ENCODE data around the gene MPRIP. TPM values are rescaled to one million over a fixed set of nuclear protein-coding genes. Genes with fewer than 3 reads are reported as not detected.

MPRIP gene
- total and polyA plus RNA-seq, 7 donors = 43.2 to 113 (median 77.4) TPM

DNA sequence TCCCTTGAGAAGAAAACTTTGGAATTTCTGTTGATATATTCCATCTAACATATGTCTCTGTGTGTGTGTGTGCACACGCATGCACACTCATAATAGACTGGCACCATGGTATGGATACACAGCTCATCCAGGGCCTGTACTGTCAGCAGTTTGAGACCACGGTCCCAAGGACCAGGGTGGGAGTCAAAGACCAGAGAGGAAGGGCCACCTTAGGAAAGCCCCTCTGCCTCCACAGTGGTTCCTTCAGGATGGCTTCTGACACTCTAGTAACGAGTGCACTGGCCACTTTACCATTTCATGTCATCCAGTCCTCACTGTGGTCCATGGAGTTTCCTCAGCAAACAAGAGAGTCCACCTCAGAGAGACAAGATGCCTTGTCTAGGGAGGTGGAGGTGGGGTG is 82.1 kb downstream of the MPRIP start:
- Histone ChIP-seq H3K36me3 (peaks cover 0 to 27% (median 6%) of the 10 kb centered on the region in 4 donors), H3K4me1 (peaks cover 0 to 38% (median 28%) of the 10 kb centered on the region in 4 donors), H3K9me3 (no peaks in the 10 kb centered on the region), H3K4me3 (no peak overlapping the region), H3K27ac (no peak overlapping the region), H3K27me3 (no peaks in the 10 kb centered on the region)
- intact Hi-C loops (cut with DNase I) = no loop called here
- no peak for DNase-seq
- TF ChIP-seq POLR2AphosphoS5 (IDR thresholded peaks at IDR 0.05) (no peak), POLR2A (IDR thresholded peaks at IDR 0.05) (no peak), EP300 (IDR thresholded peaks at IDR 0.05) (no peak)
- TF ChIP-seq, protein P1, sequence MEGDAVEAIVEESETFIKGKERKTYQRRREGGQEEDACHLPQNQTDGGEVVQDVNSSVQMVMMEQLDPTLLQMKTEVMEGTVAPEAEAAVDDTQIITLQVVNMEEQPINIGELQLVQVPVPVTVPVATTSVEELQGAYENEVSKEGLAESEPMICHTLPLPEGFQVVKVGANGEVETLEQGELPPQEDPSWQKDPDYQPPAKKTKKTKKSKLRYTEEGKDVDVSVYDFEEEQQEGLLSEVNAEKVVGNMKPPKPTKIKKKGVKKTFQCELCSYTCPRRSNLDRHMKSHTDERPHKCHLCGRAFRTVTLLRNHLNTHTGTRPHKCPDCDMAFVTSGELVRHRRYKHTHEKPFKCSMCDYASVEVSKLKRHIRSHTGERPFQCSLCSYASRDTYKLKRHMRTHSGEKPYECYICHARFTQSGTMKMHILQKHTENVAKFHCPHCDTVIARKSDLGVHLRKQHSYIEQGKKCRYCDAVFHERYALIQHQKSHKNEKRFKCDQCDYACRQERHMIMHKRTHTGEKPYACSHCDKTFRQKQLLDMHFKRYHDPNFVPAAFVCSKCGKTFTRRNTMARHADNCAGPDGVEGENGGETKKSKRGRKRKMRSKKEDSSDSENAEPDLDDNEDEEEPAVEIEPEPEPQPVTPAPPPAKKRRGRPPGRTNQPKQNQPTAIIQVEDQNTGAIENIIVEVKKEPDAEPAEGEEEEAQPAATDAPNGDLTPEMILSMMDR (IDR thresholded peaks at IDR 0.05) = no peak
- WGBS, 2 donors = 95 to 97% methylated on average over 3 of the region's 3 CpGs

- H3K27me3 ChIP-seq = no peaks in the 10 kb centered on the region
- DNase-seq = no peak
- H3K9me3 ChIP-seq = no peaks in the 10 kb centered on the region
- H3K27ac ChIP-seq = no peak overlapping the region
- no peak overlapping the region for H3K4me3 ChIP-seq
- peaks cover 0 to 38% (median 8%) of the 10 kb centered on the region in 4 donors for H3K36me3 ChIP-seq
- intact Hi-C loops (cut with DNase I) = no loop called here
- TF ChIP-seq, protein P1 (IDR thresholded peaks at IDR 0.05) = no peak
- TF ChIP-seq EP300 (IDR thresholded peaks at IDR 0.05) (no peak), POLR2AphosphoS5 (IDR thresholded peaks at IDR 0.05) (no peak), POLR2A (IDR thresholded peaks at IDR 0.05) (no peak)
- 80 to 83% methylated on average over 6 of the region's 6 CpGs for WGBS, 2 donors
- H3K4me1 ChIP-seq = peaks cover 0 to 27% (median 17%) of the 10 kb centered on the region in 4 donors
These were observed 83.2 kb downstream of the MPRIP start for GRCh38 chr17:17125136-17126084.

DNA sequence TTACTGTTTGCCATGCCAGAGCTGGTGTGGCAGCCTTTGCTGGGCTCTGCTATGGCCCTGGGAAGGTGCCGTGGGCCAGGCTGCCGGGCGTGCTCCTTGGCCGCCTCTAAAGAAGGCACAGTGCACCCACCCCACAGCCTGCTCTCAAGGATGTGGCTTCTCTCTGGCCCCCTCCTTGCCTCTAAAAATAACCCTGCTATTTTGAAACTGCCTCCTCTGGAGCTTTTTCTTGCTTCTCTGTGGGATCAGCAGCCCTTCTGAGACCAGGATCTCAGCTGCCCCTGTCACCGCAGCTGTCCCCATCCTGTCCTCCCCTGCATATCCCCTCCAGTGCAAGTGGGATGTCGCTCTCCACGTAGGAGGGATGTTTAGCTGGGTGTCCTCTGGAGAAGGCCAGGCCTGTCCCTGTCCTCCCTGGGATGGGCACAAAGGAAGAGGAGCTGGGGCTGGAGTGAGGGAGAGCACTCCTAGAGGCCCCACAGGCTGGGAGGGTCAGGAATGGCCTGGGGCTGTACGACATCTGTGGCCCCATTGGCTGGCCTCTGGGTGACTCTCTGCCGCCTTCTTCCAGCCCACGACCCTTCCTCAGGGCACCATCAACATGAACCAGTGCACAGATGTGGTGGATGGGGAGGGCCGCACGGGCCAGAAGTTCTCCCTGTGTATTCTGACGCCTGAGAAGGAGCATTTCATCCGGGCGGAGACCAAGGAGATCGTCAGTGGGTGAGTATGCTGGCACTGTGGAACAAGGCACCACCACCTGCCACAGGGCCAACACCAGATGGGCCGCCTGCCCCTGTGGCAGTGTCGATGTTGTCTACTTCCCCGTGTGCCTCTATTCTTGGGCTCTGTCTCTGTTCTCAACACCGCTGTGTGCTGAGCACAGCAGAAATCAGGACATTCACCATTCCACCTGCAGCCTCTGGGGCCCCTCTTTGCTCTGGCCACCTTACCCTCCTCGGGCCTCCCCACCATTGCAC is 84.2 kb downstream of the MPRIP start:
- Histone ChIP-seq H3K36me3 (peaks cover 0 to 48% (median 16%) of the 10 kb centered on the region in 4 donors), H3K27ac (no peak overlapping the region), H3K9me3 (no peaks in the 10 kb centered on the region), H3K27me3 (no peaks in the 10 kb centered on the region), H3K4me1 (peaks cover 0 to 17% (median 8%) of the 10 kb centered on the region in 4 donors), H3K4me3 (no peak overlapping the region)
- no peak for TF ChIP-seq EP300 (IDR thresholded peaks at IDR 0.05)
- intact Hi-C loops (cut with DNase I) = no loop called here
- WGBS, 2 donors = 73 to 86% methylated on average over 21 of the region's 21 CpGs
- no peak for DNase-seq

GRCh38 chr17:17127156-17127555 is 84.9 kb downstream of the MPRIP start:
- Histone ChIP-seq H3K9me3 (no peaks in the 10 kb centered on the region), H3K4me3 (no peak overlapping the region), H3K27me3 (no peaks in the 10 kb centered on the region), H3K27ac (no peak overlapping the region), H3K36me3 (peaks cover 0 to 55% (median 24%) of the 10 kb centered on the region in 4 donors), H3K4me1 (peaks cover 0 to 16% (median 7%) of the 10 kb centered on the region in 4 donors)
- WGBS, 2 donors = 86 to 87% methylated on average over 6 of the region's 6 CpGs
- no peak for DNase-seq
- intact Hi-C loops (cut with DNase I) = no loop called here
- TF ChIP-seq EP300 (IDR thresholded peaks at IDR 0.05) = no peak
- no peak for TF ChIP-seq POLR2A (IDR thresholded peaks at IDR 0.05)
- TF ChIP-seq POLR2AphosphoS5 (IDR thresholded peaks at IDR 0.05) = no peak
- TF ChIP-seq, protein P1 (IDR thresholded peaks at IDR 0.05) = no peak

Data from sigmoid colon (tissue), 7 donors.